Ovary (tissue), 9 donors: ENCODE data around the gene HAP1. TPM values are rescaled to one million over a fixed set of nuclear protein-coding genes. Genes with fewer than 3 reads are reported as not detected.

Experiments
- DNase-seq, 5 donors: peaks; one replicate each; pipeline ENCODE4 v3.0.0-alpha.2; 2019 to 2020
- H3K27ac ChIP-seq, 2 donors: fragments of 200-600 bp; one replicate each; pipeline versions ENCODE4 v1.5.1 to v1.8.0; 2019 to 2022
- H3K27me3 ChIP-seq: fragments of 200-600 bp; one replicate; pipeline ENCODE4 v1.8.0; 2022
- H3K36me3 ChIP-seq: fragments of 200-600 bp; sonication (generic); one replicate; pipeline ENCODE4 v1.5.1; 2019
- H3K4me1 ChIP-seq: one replicate; pipeline ENCODE4 v1.8.1; 2013; ENCODE audit warnings: mild to moderate bottlenecking, moderate library complexity; ENCODE audit not compliant: insufficient read depth
- H3K4me3 ChIP-seq: fragments of 200-600 bp; sonication (generic); one replicate; pipeline ENCODE4 v1.5.1; 2017
- H3K9me3 ChIP-seq, 2 donors: fragments of 200-600 bp in 1 of 2; sonication (generic) in 1 of 2; one replicate each; pipeline versions ENCODE4 v1.5.1 to v1.8.1; 2013 to 2019; ENCODE audit warnings: mild to moderate bottlenecking in 1 of 2, moderate library complexity in 1 of 2
- EP300 ChIP-seq: sonication (generic); formaldehyde crosslinking; IDR thresholded peaks from one replicate; pipeline ENCODE4 v1.6.1; 2017; ENCODE audit warnings: antibody characterized with exemption
- POLR2A ChIP-seq: fragments of 450-650 bp; IDR thresholded peaks from one replicate; pipeline ENCODE4 v1.6.1; 2017; ENCODE audit warnings: antibody characterized with exemption, mild to moderate bottlenecking, moderate library complexity
- WGBS, 3 donors: extraction: QIAGEN DNeasy Blood & Tissue Kit in 1 of 3; methylation state at CpG; one replicate each; pipeline versions ENCODE4 v1.1.5 to v1.1.7; 2013 to 2017; 5-methylcytosine and 5-hydroxymethylcytosine counted together
- intact Hi-C, 4 donors: fragments of 100-400 bp; cut with DNase I; formaldehyde crosslinking; loops; one replicate each; pipeline versions ENCODE4 v1.11.0 to v1.15.1; 2022 to 2023
- polyA plus RNA-seq, 2 donors: library from polyadenylated mRNA; stranded (reverse); fragments of 200-250 nt in 1 of 2; fragments of 350-450 nt in 1 of 2; fragmentation: Illumina TruSeq in 1 of 2; extraction: RNeasy Lipid Tissue Mini Kit (QIAGEN cat#74804) in 1 of 2; gene quantifications; one replicate each; pipeline ENCODE4 v1.2.3, GENCODE V29; 2013 to 2014
- total RNA-seq, 7 donors: library from RNA; depleted of rRNA in 2 of 7; stranded (reverse); fragments of >200 nt in 2 of 7; fragmentation: NEBNext Ultra II Directional in 3 of 7; extraction: Animal tissue kit (Norgen Biotek cat#: 25700) in 3 of 7; gene quantifications; one replicate each; pipeline versions ENCODE4 v1.1.0 to v1.2.4, GENCODE V29; 2016 to 2023
- TF ChIP-seq, protein P1 (sequence below), 3 donors: fragments of 450-650 bp in 2 of 3; fragments of 200-600 bp in 1 of 3; IDR thresholded peaks; one replicate each; pipeline versions ENCODE4 v1.5.1 to v1.8.0; 2016 to 2022; ENCODE audit warnings: antibody characterized with exemption in 3 of 3, mild to moderate bottlenecking in 1 of 3
- donor health status: DM: no; HTN: no; CAD: no; lungs with moderate emphysema.
- donor health status: DM: no; HTN: no; CAD: no.
- donor health status: Bipolar disorder and iron deficiency.
- donor health status: DM: yes; HTN: yes; CAD: no.
- donor health status: DM: no; HTN: no; CAD: no.
- donor health status: DM: yes; HTN: yes; CAD: no.

The HAP1 gene
- total and polyA plus RNA-seq, 9 donors, result 0.12 to 1.5 (median 0.56) TPM

DNA sequence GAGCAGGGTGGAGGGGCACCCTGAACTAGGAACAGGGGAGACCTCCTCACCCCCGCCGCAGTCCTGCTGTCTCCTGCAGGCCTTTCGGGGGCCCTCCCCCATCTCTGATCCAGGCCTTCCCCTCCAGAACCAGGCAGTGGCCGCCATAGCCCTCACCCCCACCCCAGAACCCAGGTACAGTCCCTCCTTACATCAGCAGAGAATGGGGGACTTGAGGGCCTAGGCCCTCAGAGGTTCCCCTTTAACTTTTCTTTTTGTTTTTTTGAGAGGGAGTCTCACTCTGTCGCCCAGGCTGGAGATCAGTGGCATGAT is 4.3 kb upstream of the HAP1 start:
- Histone ChIP-seq H3K27me3 (no peaks in the 10 kb centered on the region), H3K4me1 (peaks cover 4% of the 10 kb centered on the region), H3K36me3 (no peaks in the 10 kb centered on the region), H3K9me3 (no peaks in the 10 kb centered on the region), H3K4me3 (no peak overlapping the region), H3K27ac (no peak overlapping the region)
- intact Hi-C loops, result loop anchor here in 3 of 4 donors (1.0 to 2.0 kb wide), 2 partner anchors 62 to 63 kb away; no protein-coding TSS in a partner anchor
- TF ChIP-seq EP300, result no peak
- TF ChIP-seq POLR2A, result no peak
- TF ChIP-seq, protein P1, sequence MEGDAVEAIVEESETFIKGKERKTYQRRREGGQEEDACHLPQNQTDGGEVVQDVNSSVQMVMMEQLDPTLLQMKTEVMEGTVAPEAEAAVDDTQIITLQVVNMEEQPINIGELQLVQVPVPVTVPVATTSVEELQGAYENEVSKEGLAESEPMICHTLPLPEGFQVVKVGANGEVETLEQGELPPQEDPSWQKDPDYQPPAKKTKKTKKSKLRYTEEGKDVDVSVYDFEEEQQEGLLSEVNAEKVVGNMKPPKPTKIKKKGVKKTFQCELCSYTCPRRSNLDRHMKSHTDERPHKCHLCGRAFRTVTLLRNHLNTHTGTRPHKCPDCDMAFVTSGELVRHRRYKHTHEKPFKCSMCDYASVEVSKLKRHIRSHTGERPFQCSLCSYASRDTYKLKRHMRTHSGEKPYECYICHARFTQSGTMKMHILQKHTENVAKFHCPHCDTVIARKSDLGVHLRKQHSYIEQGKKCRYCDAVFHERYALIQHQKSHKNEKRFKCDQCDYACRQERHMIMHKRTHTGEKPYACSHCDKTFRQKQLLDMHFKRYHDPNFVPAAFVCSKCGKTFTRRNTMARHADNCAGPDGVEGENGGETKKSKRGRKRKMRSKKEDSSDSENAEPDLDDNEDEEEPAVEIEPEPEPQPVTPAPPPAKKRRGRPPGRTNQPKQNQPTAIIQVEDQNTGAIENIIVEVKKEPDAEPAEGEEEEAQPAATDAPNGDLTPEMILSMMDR (IDR thresholded peaks at IDR 0.05), result no peak
- no peak for DNase-seq
- WGBS, 3 donors, result 91 to 100% (median 97%) methylated on average over 5 of the region's 5 CpGs

DNA sequence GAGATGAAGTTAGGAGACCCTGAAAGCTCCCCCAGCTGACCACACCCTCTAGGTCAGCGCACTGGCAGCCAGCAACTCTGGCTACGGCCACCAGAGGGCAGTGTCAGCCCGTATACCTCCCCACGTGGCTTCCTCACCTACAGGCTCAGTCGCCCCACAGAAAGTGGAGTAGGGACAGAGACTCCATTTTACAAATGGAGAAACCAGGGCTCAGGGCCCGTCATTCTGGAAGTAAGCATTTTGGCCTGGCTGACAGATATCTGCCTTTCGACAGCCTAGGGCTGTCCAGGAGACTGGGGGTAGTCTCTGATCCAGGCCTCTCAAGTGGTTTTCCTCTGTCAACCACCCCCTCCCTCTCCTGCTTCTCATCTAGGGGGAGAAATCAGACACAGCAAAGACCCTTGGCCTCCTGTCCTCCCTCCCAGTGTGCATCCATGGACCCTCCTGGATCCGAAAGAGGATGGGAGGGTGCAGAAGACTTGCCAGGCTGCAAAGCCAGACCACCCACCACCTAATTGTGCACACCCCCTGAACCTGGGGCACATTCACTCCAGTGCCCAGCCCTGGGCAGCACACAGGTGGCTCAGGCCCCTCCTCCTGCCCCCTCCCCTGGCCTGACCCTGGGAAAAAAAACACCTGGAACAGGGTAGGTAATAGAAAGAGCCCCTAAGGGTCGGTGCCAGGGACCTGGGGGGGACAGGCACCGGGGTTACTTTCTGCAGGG is 3.8 kb upstream of the HAP1 start:
- Histone ChIP-seq H3K4me1 (peaks cover 4% of the 10 kb centered on the region), H3K27me3 (no peaks in the 10 kb centered on the region), H3K4me3 (no peak overlapping the region), H3K27ac (no peak overlapping the region), H3K9me3 (no peaks in the 10 kb centered on the region), H3K36me3 (no peaks in the 10 kb centered on the region)
- peak; percentile 69 to 89 (median 84) for DNase-seq
- intact Hi-C loops, result loop anchor here in 3 of 4 donors (1.0 to 2.0 kb wide), 2 partner anchors 63 kb away; no protein-coding TSS in a partner anchor
- TF ChIP-seq POLR2A, result no peak
- TF ChIP-seq, protein P1 (IDR thresholded peaks at IDR 0.05), result peak; percentile 97 to 99 (median 98)
- 28 to 33% (median 30%) methylated on average over 10 of the region's 10 CpGs for WGBS, 3 donors

DNA sequence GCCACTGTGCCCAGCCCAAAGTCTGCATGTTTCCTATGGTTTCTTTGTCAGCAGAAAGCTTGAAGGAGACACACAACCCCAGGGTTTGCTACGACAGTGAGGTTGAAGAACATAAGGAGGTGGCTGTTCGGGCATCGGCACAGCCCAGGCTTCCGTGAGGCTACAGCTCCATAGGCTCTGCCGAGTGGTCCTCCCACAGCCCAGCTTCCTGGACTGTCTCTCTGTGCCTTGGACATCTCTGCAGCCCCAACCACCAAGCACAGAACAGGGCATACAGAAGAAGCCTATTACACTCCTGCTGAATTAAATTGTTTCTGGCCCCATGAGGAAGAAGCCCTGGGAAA is 3.2 kb upstream of the HAP1 start:
- H3K27me3 ChIP-seq, result no peaks in the 10 kb centered on the region
- 18 to 40% (median 31%) methylated on average over 5 of the region's 5 CpGs for WGBS, 3 donors
- intact Hi-C loops, result loop anchor here (1.0 to 2.0 kb wide), 2 partner anchors 63 to 64 kb away; no protein-coding TSS in a partner anchor
- H3K27ac ChIP-seq, result no peak overlapping the region
- no peak for TF ChIP-seq POLR2A
- TF ChIP-seq EP300, result no peak
- TF ChIP-seq, protein P1 (IDR thresholded peaks at IDR 0.05), result no peak
- no peaks in the 10 kb centered on the region for H3K9me3 ChIP-seq
- no peak for DNase-seq
- H3K4me1 ChIP-seq, result peaks cover 4% of the 10 kb centered on the region
- no peaks in the 10 kb centered on the region for H3K36me3 ChIP-seq
- no peak overlapping the region for H3K4me3 ChIP-seq

DNA sequence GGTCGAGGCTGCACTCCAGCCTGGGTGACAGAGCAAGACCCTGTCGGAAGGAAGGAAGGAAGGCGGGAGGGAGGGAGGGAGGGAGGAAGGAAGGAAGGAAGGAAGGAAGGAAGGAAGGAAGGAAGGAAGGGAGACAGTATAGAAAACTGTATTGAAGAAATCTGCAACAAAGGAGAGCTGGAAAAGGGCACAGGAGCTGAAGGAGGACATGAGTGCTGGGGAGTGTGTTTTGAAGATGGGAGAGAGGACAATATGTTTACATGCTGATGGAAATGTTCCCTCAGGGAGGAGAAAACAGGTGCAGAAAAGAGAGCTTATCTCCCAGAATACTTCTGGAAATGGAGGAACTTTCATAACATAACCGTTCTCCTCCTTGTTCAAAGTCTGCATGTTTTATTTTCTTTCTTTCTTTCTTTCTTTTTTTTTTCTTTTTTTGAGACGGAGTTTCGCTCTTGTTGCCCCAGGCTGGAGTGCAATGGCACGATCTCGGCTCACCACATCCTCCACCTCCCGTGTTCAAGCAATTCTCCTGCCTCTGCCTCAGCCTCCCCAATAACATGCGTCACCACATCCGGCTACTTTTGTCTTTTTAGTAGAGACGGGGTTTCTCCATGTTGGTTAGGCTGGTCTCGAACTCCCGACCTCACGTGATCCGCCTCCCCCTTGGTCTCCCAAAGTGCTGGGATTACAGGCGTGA is 2.7 kb upstream of the HAP1 start:
- DNase-seq, result no peak
- Histone ChIP-seq H3K4me1 (peaks cover 4% of the 10 kb centered on the region), H3K9me3 (no peaks in the 10 kb centered on the region), H3K4me3 (no peak overlapping the region), H3K27ac (no peak overlapping the region), H3K27me3 (no peaks in the 10 kb centered on the region), H3K36me3 (no peaks in the 10 kb centered on the region)
- intact Hi-C loops, result loop anchor here in 1 of 4 donors (1.0 kb wide), 1 partner anchor 64 kb away; no protein-coding TSS in a partner anchor
- WGBS, 3 donors, result 67 to 68% (median 67%) methylated on average over 17 of the region's 17 CpGs
- no peak for TF ChIP-seq EP300
- TF ChIP-seq, protein P1 (IDR thresholded peaks at IDR 0.05), result no peak
- no peak for TF ChIP-seq POLR2A
